IPS-20b (cell line): ENCODE results near the gene RPS6KA1.

Source experiments
- H3K27ac ChIP-seq: one replicate; pipeline ENCODE4 v1.5.1; 2013; ENCODE audit warnings: low read length
- H3K27me3 ChIP-seq: 2 replicates; pipeline ENCODE4 v1.6.1; 2013; ENCODE audit warnings: mild to moderate bottlenecking, low read length, inconsistent platforms; ENCODE audit not compliant: insufficient read depth
- H3K36me3 ChIP-seq: 2 replicates; pipeline ENCODE4 v1.6.1; 2013; ENCODE audit warnings: low read depth, mild to moderate bottlenecking, inconsistent platforms, low read length, moderate library complexity; ENCODE audit not compliant: insufficient read depth
- H3K4me1 ChIP-seq: 2 replicates; pipeline ENCODE4 v1.6.1; 2013; ENCODE audit warnings: mild to moderate bottlenecking, control low read depth, inconsistent platforms, low read length, moderate library complexity; ENCODE audit not compliant: insufficient read depth
- H3K4me3 ChIP-seq: 2 replicates; pipeline ENCODE4 v1.5.1; 2013; ENCODE audit warnings: mild to moderate bottlenecking, low read length, inconsistent platforms
- H3K9ac ChIP-seq: 2 replicates; pipeline ENCODE4 v1.6.1; 2013; ENCODE audit warnings: low read depth, mild to moderate bottlenecking, inconsistent platforms, low read length, moderate library complexity
- H3K9me3 ChIP-seq: 2 replicates; pipeline ENCODE4 v1.6.1; 2013; ENCODE audit warnings: mild to moderate bottlenecking, low read depth, low read length, inconsistent platforms; ENCODE audit not compliant: insufficient read depth

The RPS6KA1 gene

DNA sequence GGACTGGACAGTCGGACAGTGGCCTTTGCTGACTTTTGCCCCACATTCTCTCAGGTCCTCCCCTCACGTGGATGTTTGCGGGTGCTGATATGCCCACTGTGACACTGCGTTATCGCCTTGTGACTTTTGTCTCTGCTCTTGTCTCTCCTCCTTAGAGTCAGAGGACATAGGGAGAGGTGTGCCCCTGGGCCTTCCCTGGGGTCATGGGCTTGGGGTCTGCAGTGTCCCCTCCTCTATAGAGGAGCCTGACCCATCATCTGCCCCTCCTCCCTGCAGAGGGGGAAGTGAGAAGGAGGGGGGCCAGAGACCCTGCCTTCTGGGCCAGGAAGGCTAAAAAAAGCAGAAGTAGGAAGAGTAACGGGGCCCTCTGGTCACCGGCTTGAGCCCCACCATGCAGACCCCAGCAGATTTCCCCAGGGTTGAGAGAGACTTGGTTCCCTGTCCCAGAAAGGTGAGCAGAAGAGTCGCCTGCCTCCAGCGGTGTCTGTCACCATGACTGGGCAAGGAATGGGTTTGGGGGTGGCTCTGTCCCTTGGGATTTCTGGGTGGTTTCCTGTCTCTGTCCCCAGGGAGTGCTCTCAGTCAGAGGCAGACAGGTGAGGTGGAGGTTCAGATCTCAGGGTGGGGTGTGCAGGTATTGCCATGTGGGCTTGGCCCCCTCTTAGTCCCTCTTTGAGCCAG lies 13.3 kb downstream of the RPS6KA1 start:
- no peak overlapping the region for H3K4me3 ChIP-seq
- no peak overlapping the region for H3K9ac ChIP-seq

GRCh38 chr1:26543462-26543861 lies 13.9 kb downstream of the RPS6KA1 start:
- Histone ChIP-seq H3K9ac (no peak overlapping the region), H3K4me3 (no peak overlapping the region), H3K27ac (no peak overlapping the region), H3K4me1 (peaks cover 2% of the 10 kb centered on the region; the same call in 1 of the 2 replicates), H3K36me3 (peaks cover 15% of the 10 kb centered on the region; the same call in 1 of the 2 replicates), H3K27me3 (no peaks in the 10 kb centered on the region), H3K9me3 (no peaks in the 10 kb centered on the region)

More for the DNA sequence above, 13.3 kb downstream of the RPS6KA1 start:
- H3K36me3 ChIP-seq = peaks cover 15% of the 10 kb centered on the region; the same call in 1 of the 2 replicates
- peaks cover 2% of the 10 kb centered on the region; the same call in 1 of the 2 replicates for H3K4me1 ChIP-seq
- H3K9me3 ChIP-seq = no peaks in the 10 kb centered on the region
- H3K27ac ChIP-seq = no peak overlapping the region
- H3K27me3 ChIP-seq = no peaks in the 10 kb centered on the region

DNA sequence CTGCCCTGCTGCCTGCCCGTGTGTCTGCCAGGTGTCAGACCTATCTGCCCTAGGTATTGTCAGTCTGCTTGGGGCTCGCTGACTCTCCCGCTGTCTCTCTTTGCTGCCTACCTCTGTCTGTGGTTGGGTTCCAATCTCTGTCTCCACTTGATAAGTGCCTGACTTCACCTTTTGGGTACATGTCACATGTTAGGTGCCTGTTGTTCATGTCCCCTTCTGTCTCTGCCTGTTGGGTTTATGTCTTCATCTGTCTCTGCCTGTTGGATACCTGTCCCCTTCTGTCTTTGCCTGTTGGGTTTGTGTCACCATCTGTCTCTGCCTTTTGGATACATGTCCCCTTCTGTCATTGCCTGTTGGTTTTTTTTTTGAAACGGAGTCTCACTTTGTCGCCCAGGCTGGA lies 14.6 kb downstream of the RPS6KA1 start:
- Histone ChIP-seq H3K9ac (no peak overlapping the region), H3K27ac (no peak overlapping the region), H3K9me3 (no peaks in the 10 kb centered on the region), H3K4me3 (no peak overlapping the region), H3K27me3 (no peaks in the 10 kb centered on the region), H3K4me1 (peaks cover 2% of the 10 kb centered on the region; the same call in 1 of the 2 replicates), H3K36me3 (peaks cover 15% of the 10 kb centered on the region; the same call in 1 of the 2 replicates)

GRCh38 chr1:26545969-26546323 lies 16.4 kb downstream of the RPS6KA1 start:
- Histone ChIP-seq H3K9me3 (no peaks in the 10 kb centered on the region), H3K4me1 (peaks cover 2% of the 10 kb centered on the region; the same call in 1 of the 2 replicates), H3K27me3 (no peaks in the 10 kb centered on the region), H3K4me3 (no peak overlapping the region), H3K27ac (no peak overlapping the region), H3K9ac (no peak overlapping the region), H3K36me3 (peaks cover 15% of the 10 kb centered on the region; the same call in 1 of the 2 replicates)

GRCh38 chr1:26546375-26546774 lies 16.8 kb downstream of the RPS6KA1 start:
- Histone ChIP-seq H3K4me3 (no peak overlapping the region), H3K4me1 (peaks cover 2% of the 10 kb centered on the region; the same call in 1 of the 2 replicates), H3K27ac (no peak overlapping the region)

GRCh38 chr1:26546819-26547218 lies 17.3 kb downstream of the RPS6KA1 start:
- H3K27me3 ChIP-seq = no peaks in the 10 kb centered on the region
- no peaks in the 10 kb centered on the region for H3K9me3 ChIP-seq
- no peak overlapping the region for H3K4me3 ChIP-seq
- peaks cover 2% of the 10 kb centered on the region; the same call in 1 of the 2 replicates for H3K4me1 ChIP-seq
- H3K36me3 ChIP-seq = peaks cover 24% of the 10 kb centered on the region; the same call in 1 of the 2 replicates
- no peak overlapping the region for H3K9ac ChIP-seq
- H3K27ac ChIP-seq = no peak overlapping the region

More at GRCh38 chr1:26546375-26546774, 16.8 kb downstream of the RPS6KA1 start:
- peaks cover 19% of the 10 kb centered on the region; the same call in 1 of the 2 replicates for H3K36me3 ChIP-seq
- H3K9me3 ChIP-seq = no peaks in the 10 kb centered on the region
- H3K27me3 ChIP-seq = no peaks in the 10 kb centered on the region
- H3K9ac ChIP-seq = no peak overlapping the region

DNA sequence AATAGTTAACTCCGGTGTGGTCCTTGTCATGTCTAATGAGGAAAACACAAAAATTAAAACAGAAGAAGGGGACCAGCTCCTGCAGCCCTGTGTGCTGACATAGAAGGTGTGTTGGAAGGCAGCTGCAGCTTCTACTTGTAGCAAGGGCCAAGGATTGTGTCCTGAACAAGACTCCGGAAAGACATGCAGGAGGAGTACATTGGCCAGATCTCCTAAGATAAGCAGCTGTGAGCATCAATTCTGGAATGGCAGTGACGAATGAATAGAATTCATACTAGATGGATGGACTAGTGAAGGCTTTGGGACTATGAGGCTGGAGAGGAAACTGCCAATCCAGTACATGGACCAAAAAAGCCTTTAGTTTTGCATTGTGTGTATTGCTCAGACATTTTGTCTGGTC lies 19.3 kb downstream of the RPS6KA1 start:
- H3K27ac ChIP-seq = no peak overlapping the region
- no peaks in the 10 kb centered on the region for H3K4me1 ChIP-seq
- no peaks in the 10 kb centered on the region for H3K9me3 ChIP-seq
- no peaks in the 10 kb centered on the region for H3K27me3 ChIP-seq
- no peak overlapping the region for H3K4me3 ChIP-seq
- H3K9ac ChIP-seq = no peak overlapping the region
- H3K36me3 ChIP-seq = peaks cover 38% of the 10 kb centered on the region

GRCh38 chr1:26550946-26551345 lies 21.4 kb downstream of the RPS6KA1 start:
- Histone ChIP-seq H3K9me3 (no peaks in the 10 kb centered on the region), H3K9ac (no peak overlapping the region), H3K4me1 (no peaks in the 10 kb centered on the region), H3K27me3 (no peaks in the 10 kb centered on the region), H3K4me3 (no peak overlapping the region), H3K36me3 (peaks cover 49% of the 10 kb centered on the region), H3K27ac (no peak overlapping the region)

GRCh38 chr1:26552720-26553119 lies 23.2 kb downstream of the RPS6KA1 start:
- no peaks in the 10 kb centered on the region for H3K27me3 ChIP-seq
- no peaks in the 10 kb centered on the region for H3K4me1 ChIP-seq
- H3K4me3 ChIP-seq = no peak overlapping the region
- H3K27ac ChIP-seq = no peak overlapping the region
- H3K9me3 ChIP-seq = no peaks in the 10 kb centered on the region
- no peak overlapping the region for H3K9ac ChIP-seq
- H3K36me3 ChIP-seq = peaks cover 47% of the 10 kb centered on the region

- H3K4me1 ChIP-seq = no peaks in the 10 kb centered on the region
Observed at GRCh38 chr1:26553942-26554682, 24.6 kb downstream of the RPS6KA1 start.

DNA sequence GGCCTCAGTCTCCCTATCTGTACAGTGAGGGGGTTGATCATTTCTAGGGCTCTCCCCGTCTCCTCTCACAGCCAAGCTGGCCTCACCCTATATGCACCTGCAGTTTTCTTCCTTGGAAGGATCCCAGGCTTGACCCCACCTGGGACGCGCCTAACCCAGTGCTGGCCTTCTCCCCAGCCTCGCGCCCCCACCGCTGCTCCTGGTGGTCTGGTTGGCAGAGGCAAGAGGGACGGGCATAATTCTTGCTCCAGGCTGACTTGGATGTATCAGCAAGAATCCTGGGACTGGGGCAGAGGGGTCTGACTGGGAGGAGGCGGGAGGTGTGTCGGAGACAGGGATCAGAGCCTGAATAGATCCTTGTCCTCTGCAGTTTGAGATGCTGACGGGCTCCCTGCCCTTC lies 25.2 kb downstream of the RPS6KA1 start:
- Histone ChIP-seq H3K27me3 (no peaks in the 10 kb centered on the region), H3K9me3 (no peaks in the 10 kb centered on the region), H3K4me1 (no peaks in the 10 kb centered on the region), H3K9ac (no peak overlapping the region), H3K36me3 (peaks cover 60% of the 10 kb centered on the region), H3K27ac (no peak overlapping the region), H3K4me3 (no peak overlapping the region)

More at GRCh38 chr1:26553942-26554682, 24.6 kb downstream of the RPS6KA1 start:
- no peak overlapping the region for H3K9ac ChIP-seq
- peaks cover 59% of the 10 kb centered on the region for H3K36me3 ChIP-seq
- H3K9me3 ChIP-seq = no peaks in the 10 kb centered on the region
- H3K27ac ChIP-seq = no peak overlapping the region
- no peaks in the 10 kb centered on the region for H3K27me3 ChIP-seq
- H3K4me3 ChIP-seq = no peak overlapping the region

- Histone ChIP-seq H3K4me3 (no peak overlapping the region), H3K4me1 (no peaks in the 10 kb centered on the region), H3K9me3 (no peaks in the 10 kb centered on the region), H3K27me3 (no peaks in the 10 kb centered on the region), H3K27ac (no peak overlapping the region), H3K9ac (no peak overlapping the region), H3K36me3 (peaks cover 67% of the 10 kb centered on the region)
Observed at GRCh38 chr1:26555550-26555981, 26.0 kb downstream of the RPS6KA1 start.
